MM.1S (cell line): ENCODE measurements around the gene PITPNM2.

Experiments
- DNase-seq: peaks from one replicate; pipeline ENCODE4 v3.0.0-alpha.2; 2015
- H2AFZ ChIP-seq: fragments of 300-600 bp; sonication (generic); 2 replicates; pipeline ENCODE4 v1.6.0; 2016; ENCODE audit warnings: antibody characterized with exemption, low read length
- H3F3A ChIP-seq: fragments of 300-600 bp; sonication (generic); 2 replicates; pipeline ENCODE4 v1.6.1; 2016; ENCODE audit warnings: mild to moderate bottlenecking, antibody characterized with exemption, low read length, moderate library complexity, mixed read lengths; ENCODE audit not compliant: insufficient read depth
- H3K27ac ChIP-seq: fragments of 300-600 bp; sonication (generic); 2 replicates; pipeline ENCODE4 v1.5.1; 2016; ENCODE audit warnings: mild to moderate bottlenecking, low read length
- H3K27me3 ChIP-seq: fragments of 300-600 bp; sonication (generic); replicated peaks from 2 replicates; pipeline ENCODE4 v1.6.0; 2016; ENCODE audit warnings: low read length; ENCODE audit not compliant: insufficient read depth
- H3K36me3 ChIP-seq: fragments of 300-600 bp; sonication (generic); replicated peaks from 2 replicates; pipeline ENCODE4 v1.6.1; 2016; ENCODE audit warnings: mild to moderate bottlenecking, low read length, mixed read lengths; ENCODE audit not compliant: insufficient read depth
- H3K4me1 ChIP-seq: fragments of 300-600 bp; sonication (generic); 2 replicates; pipeline ENCODE4 v1.6.1; 2016; ENCODE audit warnings: low read length, mixed read lengths
- H3K4me2 ChIP-seq: fragments of 300-600 bp; sonication (generic); 2 replicates; pipeline ENCODE4 v1.6.0; 2016; ENCODE audit warnings: low read depth, low read length
- H3K4me3 ChIP-seq: fragments of 300-600 bp; sonication (generic); 2 replicates; pipeline ENCODE4 v1.5.1; 2016; ENCODE audit warnings: low read length, mixed read lengths
- H3K79me2 ChIP-seq: fragments of 300-600 bp; sonication (generic); 2 replicates; pipeline ENCODE4 v1.6.1; 2016; ENCODE audit warnings: mixed run types, low read length, mixed read lengths
- H3K9ac ChIP-seq: fragments of 300-600 bp; sonication (generic); 2 replicates; pipeline ENCODE4 v1.6.1; 2016; ENCODE audit warnings: low read length, mixed read lengths
- H3K9me2 ChIP-seq: fragments of 300-600 bp; sonication (generic); replicated peaks from 2 replicates; pipeline ENCODE4 v1.6.1; 2016; ENCODE audit warnings: mild to moderate bottlenecking, low read length, mixed read lengths; ENCODE audit not compliant: insufficient read depth
- H3K9me3 ChIP-seq: fragments of 300-600 bp; sonication (generic); replicated peaks from 2 replicates; pipeline ENCODE4 v1.6.1; 2016; ENCODE audit warnings: mild to moderate bottlenecking, low read length, mixed read lengths; ENCODE audit not compliant: insufficient read depth
- H4K20me1 ChIP-seq: fragments of 300-600 bp; sonication (generic); 2 replicates; pipeline ENCODE4 v1.6.1; 2016; ENCODE audit warnings: mild to moderate bottlenecking, low read length, moderate library complexity, mixed read lengths; ENCODE audit not compliant: insufficient read depth
- CTCF ChIP-seq: fragments of 300-600 bp; sonication (generic); IDR thresholded peaks from 2 replicates; pipeline ENCODE4 v1.5.1; 2016; ENCODE audit warnings: antibody characterized with exemption, low read length, mixed read lengths
- EZH2 ChIP-seq: fragments of 300-600 bp; sonication (generic); optimal IDR thresholded peaks from 2 replicates; pipeline ENCODE3; 2017; ENCODE audit warnings: low read depth, mild to moderate bottlenecking, antibody characterized with exemption, low read length, mixed read lengths
- EZH2phosphoT487 ChIP-seq: fragments of 300-600 bp; sonication (generic); IDR thresholded peaks from 2 replicates; pipeline ENCODE4 v1.6.1; 2018; ENCODE audit warnings: antibody characterized with exemption, low read length

The PITPNM2 gene

DNA sequence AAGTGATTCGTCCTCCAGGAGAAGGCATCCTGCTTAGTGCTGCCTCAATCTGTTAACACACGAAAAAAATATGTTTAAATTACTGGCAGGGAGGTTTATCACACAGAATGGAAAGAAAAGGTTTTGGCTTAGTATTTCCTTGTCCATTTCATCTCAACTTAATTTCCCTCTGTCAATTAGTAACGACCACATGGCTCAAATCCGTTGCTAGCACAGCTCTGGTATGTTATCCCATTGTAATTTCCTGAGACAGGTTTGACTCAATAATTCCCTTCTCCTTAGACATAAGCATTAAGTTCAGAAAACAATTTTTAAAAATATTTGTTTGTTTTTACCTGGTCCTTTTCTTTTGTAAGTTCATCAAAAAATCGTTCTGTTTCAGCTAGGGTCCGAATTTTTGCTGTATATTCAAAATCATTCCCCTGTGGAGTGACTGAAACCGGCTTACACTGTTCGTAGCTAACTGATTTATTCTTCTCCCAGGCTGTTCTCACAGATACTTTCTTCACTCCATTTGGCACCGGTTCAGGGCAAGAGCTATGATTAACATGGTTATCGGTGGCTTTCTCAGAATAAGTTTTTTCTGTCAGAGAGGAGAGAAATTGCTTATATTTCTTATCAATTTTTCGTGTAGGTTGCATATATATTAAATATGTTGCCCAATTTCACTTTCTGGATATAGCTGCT, 10.1 kb upstream of the PITPNM2 start:
- TF ChIP-seq CTCF (no peak), EZH2phosphoT487 (no peak), EZH2 (no peak)
- no peaks in the 10 kb centered on the region for H3K79me2 ChIP-seq
- no peaks in the 10 kb centered on the region for H4K20me1 ChIP-seq
- H3K4me1 ChIP-seq: no peaks in the 10 kb centered on the region
- H2AFZ ChIP-seq: no peak overlapping the region
- no peak for DNase-seq
- H3K9me2 ChIP-seq: no peaks in the 10 kb centered on the region
- H3K27ac ChIP-seq: no peak overlapping the region
- H3F3A ChIP-seq: no peaks in the 10 kb centered on the region
- no peak overlapping the region for H3K4me2 ChIP-seq
- no peaks in the 10 kb centered on the region for H3K27me3 ChIP-seq
- H3K9ac ChIP-seq: no peak overlapping the region
- H3K4me3 ChIP-seq: no peak overlapping the region
- no peaks in the 10 kb centered on the region for H3K9me3 ChIP-seq
- H3K36me3 ChIP-seq: no peaks in the 10 kb centered on the region; the same call in 1 of the 2 replicates

DNA sequence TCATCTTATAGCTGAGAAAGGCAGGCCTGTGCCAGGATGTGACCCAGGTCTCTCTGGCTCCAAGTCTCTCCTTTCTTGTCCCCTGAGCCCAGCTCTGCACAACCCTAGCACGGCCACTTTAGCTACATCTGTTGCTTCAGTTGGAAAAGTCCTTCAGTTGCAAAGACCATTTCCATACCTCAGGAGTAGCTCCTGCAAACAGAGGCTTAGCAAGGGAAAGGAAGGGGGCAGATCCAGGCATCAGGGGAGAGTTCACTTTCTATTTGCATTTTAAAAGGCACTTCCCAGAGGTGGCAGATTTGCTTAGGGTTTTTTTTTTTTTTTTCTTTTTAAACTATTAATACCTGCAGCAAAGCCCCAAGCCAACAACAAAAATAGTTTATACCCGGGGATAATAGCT, 3.0 kb upstream of the PITPNM2 start:
- Histone ChIP-seq H3K27ac (no peak overlapping the region), H3K4me2 (no peak overlapping the region), H4K20me1 (no peaks in the 10 kb centered on the region), H3K9ac (no peak overlapping the region), H3K79me2 (no peaks in the 10 kb centered on the region), H3K4me1 (no peaks in the 10 kb centered on the region), H3K36me3 (no peaks in the 10 kb centered on the region; the same call in 1 of the 2 replicates), H2AFZ (no peak overlapping the region), H3K27me3 (no peaks in the 10 kb centered on the region), H3K9me3 (no peaks in the 10 kb centered on the region), H3K4me3 (no peak overlapping the region), H3F3A (no peaks in the 10 kb centered on the region), H3K9me2 (no peaks in the 10 kb centered on the region)
- TF ChIP-seq EZH2phosphoT487 (no peak), CTCF (no peak), EZH2 (no peak)
- DNase-seq: no peak

DNA sequence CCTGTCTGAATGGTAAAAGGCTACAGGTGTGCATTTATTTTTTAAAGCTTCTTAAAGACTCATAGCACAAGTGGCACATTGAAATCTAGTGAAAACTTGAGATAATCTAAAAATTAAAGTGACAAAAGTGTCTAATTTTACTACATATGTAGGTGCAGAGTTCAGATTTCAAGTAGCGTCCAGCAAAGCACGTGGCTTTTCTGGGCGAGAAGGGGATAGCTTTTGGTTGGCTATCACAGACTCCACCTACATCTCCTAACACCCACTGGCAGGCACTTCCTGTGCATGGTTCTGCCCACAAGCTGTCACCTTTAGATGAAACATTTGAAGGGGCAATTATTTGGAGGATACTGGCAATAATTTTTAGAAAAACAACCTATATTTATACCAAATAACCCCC, 1.9 kb upstream of the PITPNM2 start:
- Histone ChIP-seq H3K36me3 (no peaks in the 10 kb centered on the region; the same call in 1 of the 2 replicates), H3K4me2 (no peak overlapping the region), H4K20me1 (no peaks in the 10 kb centered on the region), H2AFZ (no peak overlapping the region), H3K9me3 (no peaks in the 10 kb centered on the region), H3F3A (no peaks in the 10 kb centered on the region), H3K9ac (no peak overlapping the region), H3K27me3 (no peaks in the 10 kb centered on the region), H3K79me2 (no peaks in the 10 kb centered on the region), H3K4me1 (no peaks in the 10 kb centered on the region), H3K4me3 (no peak overlapping the region), H3K27ac (no peak overlapping the region), H3K9me2 (no peaks in the 10 kb centered on the region)
- no peak for DNase-seq
- no peak for TF ChIP-seq CTCF
- TF ChIP-seq EZH2: no peak
- TF ChIP-seq EZH2phosphoT487: no peak
